ENCODE results near the gene YJEFN3.

- TF ChIP-seq, protein P1, sequence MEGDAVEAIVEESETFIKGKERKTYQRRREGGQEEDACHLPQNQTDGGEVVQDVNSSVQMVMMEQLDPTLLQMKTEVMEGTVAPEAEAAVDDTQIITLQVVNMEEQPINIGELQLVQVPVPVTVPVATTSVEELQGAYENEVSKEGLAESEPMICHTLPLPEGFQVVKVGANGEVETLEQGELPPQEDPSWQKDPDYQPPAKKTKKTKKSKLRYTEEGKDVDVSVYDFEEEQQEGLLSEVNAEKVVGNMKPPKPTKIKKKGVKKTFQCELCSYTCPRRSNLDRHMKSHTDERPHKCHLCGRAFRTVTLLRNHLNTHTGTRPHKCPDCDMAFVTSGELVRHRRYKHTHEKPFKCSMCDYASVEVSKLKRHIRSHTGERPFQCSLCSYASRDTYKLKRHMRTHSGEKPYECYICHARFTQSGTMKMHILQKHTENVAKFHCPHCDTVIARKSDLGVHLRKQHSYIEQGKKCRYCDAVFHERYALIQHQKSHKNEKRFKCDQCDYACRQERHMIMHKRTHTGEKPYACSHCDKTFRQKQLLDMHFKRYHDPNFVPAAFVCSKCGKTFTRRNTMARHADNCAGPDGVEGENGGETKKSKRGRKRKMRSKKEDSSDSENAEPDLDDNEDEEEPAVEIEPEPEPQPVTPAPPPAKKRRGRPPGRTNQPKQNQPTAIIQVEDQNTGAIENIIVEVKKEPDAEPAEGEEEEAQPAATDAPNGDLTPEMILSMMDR (IDR thresholded peaks at IDR 0.05; ENCODE audit: low read depth, low read length, missing input control): no peak
- TF ChIP-seq ATF3 (IDR thresholded peaks at IDR 0.05) (no peak), JUND (IDR thresholded peaks at IDR 0.05) (no peak), GABPA (IDR thresholded peaks at IDR 0.05 in 1 of 2, conservative IDR thresholded peaks at IDR 0.05 in 1 of 2) (no peak), MAX (IDR thresholded peaks at IDR 0.05) (no peak), EGR1 (IDR thresholded peaks at IDR 0.05; ENCODE audit: low read depth in 2 of 2) (no peak), TAF1 (conservative IDR thresholded peaks at IDR 0.05) (no peak), YY1 (IDR thresholded peaks at IDR 0.05) (no peak), RAD21 (IDR thresholded peaks at IDR 0.05) (no peak), NR2F2 (IDR thresholded peaks at IDR 0.05) (no peak), HNF4A (conservative IDR thresholded peaks at IDR 0.05) (no peak), RXRA (IDR thresholded peaks at IDR 0.05) (no peak)
- TF ChIP-seq, protein P2, sequence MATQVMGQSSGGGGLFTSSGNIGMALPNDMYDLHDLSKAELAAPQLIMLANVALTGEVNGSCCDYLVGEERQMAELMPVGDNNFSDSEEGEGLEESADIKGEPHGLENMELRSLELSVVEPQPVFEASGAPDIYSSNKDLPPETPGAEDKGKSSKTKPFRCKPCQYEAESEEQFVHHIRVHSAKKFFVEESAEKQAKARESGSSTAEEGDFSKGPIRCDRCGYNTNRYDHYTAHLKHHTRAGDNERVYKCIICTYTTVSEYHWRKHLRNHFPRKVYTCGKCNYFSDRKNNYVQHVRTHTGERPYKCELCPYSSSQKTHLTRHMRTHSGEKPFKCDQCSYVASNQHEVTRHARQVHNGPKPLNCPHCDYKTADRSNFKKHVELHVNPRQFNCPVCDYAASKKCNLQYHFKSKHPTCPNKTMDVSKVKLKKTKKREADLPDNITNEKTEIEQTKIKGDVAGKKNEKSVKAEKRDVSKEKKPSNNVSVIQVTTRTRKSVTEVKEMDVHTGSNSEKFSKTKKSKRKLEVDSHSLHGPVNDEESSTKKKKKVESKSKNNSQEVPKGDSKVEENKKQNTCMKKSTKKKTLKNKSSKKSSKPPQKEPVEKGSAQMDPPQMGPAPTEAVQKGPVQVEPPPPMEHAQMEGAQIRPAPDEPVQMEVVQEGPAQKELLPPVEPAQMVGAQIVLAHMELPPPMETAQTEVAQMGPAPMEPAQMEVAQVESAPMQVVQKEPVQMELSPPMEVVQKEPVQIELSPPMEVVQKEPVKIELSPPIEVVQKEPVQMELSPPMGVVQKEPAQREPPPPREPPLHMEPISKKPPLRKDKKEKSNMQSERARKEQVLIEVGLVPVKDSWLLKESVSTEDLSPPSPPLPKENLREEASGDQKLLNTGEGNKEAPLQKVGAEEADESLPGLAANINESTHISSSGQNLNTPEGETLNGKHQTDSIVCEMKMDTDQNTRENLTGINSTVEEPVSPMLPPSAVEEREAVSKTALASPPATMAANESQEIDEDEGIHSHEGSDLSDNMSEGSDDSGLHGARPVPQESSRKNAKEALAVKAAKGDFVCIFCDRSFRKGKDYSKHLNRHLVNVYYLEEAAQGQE (IDR thresholded peaks at IDR 0.05): no peak
Observed at GRCh38 chr19:19504754-19505668, 23.7 kb upstream of the YJEFN3 start.
